HG02588 (cell line): ENCODE results near the gene TP53BP2.
"Not testable (repeated sequence)": the region's sequence is repeated elsewhere in the genome, so short reads cannot be mapped to it uniquely, and the experiment has no call there.

Experiments
- ATAC-seq: cut with Tn5 transposase; IDR thresholded peaks from one replicate; pipeline ENCODE4 v1.9.1; 2021; ENCODE audit warnings: mild to moderate bottlenecking, moderate library complexity; ENCODE audit not compliant: unreplicated experiment

Gene TP53BP2

DNA sequence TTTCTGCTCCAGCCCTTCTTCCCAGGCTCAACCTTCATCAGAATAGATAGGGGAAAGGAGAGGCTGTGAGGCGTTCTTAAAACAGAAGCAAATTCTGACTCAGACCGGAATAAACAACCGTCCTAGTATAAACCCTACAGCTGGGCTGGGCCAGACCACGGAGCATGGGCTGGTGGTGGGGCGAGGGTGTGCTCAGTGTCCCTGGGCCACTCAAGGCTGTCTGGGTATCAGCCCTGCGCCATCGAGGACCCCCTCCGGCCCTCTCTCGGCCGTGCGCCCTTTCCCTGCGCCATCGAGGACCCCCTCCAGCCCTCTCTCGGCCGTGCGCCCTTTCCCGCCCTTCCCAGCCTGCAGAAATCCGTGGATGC, 97.4 kb downstream of the TP53BP2 start:
- no peak for ATAC-seq

DNA sequence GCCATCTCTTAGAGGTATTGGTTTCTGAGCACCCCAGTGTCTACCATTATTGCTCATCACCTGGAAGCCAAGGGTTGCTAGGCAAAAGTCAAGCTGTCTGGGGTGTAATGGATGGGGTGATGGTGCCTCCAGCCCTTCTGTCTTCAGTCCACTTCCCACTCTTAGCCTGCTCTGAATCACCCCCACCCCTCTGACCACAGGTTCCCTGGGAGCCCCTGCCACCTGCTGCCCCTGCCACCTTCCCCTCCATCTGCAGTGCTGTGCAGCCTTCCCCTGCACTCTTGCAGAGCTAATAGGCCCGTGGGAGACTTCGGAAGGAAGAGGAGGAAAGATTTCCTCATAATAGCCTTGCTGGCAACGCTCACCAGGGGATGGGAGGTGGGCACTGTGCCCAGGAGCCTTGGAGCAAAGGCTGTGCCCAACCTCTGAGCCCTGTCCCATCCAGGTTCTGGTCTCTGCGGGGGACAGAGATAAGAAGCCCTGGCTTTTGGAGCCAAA, 97.9 kb downstream of the TP53BP2 start:
- no peak for ATAC-seq

DNA sequence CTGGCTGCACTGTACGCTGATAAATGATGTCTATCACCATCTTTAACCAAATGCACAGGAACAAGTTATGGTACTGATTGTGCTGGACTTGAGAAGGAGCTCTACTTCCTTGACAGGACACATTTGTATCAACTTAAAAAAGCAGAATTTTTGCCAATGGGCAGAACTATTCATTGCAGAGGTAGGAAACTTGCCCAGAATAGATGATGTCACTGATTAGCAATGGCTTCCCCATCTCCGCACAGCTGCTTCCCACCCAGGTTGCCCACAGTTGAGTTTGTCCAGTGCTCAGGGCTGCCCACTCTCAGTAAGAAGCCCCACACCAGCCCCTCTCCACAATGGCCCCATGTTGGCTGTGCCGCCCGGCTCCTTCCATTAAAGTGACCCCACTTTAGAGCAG, 100.0 kb downstream of the TP53BP2 start:
- ATAC-seq: no peak

DNA sequence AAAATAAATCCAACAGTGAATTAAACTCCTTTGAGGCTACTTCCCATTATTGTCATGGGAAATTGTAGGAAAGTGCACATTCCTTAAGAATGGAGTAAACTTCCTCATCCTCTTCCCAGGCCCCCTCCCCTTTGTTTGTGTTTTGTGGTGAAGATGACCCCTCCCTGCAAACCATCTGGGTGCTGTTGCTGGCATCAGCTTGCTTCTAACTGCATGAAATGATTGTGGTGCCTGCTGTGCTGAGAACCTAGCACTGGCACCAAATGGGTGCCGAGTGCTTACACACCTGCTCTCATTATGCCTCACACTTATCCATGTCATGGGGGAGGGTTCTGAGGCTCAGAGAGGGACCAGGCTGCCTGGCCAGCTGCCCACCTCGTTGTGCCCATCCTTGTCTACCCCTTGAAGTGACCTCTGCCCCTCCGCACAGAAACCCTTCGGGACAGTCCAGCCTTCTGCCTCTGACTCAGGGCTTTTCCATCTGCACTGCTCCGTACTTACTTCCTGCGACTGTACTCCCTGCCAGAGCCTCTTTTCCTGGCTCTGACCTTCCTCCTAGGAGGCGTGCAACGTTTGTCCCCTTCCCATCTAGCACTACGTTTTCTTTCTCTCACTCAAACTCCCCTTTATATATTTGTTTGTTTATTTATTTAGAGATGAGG, 102.8 kb downstream of the TP53BP2 start:
- ATAC-seq: no peak

DNA sequence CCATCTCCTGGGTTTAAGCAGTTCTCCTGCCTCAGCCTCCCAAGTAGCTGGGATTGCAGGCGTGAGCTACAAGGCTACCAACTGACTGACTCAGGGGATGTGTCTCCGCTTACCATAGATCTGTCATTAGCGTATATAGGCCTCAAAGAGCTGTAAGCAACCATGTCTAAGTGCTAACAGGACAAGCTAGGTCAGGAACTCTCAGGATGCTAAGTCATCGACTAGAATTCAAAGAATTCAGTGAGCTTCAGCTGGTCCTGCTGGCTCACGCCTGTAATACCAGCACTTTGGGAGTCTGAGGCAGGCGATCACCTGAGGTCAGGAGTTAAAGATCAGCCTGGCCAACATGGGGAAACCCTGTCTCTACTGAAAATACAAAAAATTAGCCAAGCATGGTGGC, 103.9 kb downstream of the TP53BP2 start:
- no peak for ATAC-seq

DNA sequence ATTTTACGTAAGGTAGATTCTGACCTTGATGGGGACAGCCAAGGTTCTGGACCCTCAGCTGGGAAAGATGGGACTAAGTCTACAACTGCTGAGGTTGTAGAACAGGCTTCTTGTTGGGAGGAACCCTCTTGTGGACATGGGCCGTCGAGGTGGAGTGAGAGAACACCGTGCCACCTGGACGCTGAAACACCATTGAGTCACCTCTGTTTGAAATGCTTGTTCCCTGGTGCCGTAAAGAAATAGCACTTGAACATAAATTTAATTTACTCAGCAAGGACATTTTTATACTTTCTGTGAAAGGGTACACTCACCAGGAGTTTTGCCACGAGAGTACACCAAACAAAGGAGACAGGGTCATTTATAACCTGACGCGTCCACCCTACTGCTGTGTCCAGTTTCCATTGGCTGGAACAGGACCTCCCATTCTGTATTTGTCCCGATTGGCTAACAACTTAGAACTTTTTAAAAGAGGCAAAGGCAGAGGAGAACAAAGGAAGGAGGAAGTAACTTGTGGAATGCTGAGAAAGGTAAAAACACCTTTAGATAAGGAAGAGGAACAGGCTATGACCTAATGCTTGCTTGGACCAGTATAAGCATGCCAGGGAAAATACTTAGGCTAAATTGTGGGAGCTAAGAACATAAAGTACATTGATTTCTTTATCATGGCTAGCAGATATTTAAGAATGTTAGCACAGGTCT, 105.6 kb downstream of the TP53BP2 start:
- not testable (repeated sequence) for ATAC-seq

DNA sequence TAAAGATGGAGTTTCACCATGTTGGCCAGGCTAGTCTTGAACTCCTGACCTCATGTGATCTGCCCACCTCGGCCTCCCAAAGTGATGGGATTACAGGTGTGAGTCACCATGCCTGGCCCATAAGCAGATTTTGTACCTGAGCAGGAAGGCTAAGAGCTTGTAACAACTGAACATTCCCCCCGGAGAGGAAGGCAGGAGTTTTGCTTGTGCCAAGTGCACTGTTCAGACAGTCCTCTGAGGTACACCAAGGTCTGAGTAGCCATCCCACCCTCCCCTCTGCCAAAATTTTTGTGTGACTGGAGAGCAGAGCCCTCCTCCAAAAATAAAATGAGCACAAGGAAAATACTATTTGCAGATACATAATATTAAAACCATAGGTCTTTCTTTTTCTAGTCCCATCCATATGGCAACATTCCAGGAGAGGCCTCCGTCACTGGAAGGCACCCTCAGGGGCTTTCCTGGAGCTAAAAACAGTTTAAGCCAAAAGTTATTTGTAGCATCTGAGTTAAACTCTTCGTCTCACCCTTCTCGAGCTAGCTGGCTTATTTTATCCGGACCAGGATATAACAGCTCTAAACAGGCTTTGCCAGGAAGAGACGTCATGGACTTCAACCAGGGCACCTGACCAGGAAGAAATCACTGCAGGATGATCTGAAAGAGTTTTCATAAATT, 106.2 kb downstream of the TP53BP2 start:
- ATAC-seq: no peak

DNA sequence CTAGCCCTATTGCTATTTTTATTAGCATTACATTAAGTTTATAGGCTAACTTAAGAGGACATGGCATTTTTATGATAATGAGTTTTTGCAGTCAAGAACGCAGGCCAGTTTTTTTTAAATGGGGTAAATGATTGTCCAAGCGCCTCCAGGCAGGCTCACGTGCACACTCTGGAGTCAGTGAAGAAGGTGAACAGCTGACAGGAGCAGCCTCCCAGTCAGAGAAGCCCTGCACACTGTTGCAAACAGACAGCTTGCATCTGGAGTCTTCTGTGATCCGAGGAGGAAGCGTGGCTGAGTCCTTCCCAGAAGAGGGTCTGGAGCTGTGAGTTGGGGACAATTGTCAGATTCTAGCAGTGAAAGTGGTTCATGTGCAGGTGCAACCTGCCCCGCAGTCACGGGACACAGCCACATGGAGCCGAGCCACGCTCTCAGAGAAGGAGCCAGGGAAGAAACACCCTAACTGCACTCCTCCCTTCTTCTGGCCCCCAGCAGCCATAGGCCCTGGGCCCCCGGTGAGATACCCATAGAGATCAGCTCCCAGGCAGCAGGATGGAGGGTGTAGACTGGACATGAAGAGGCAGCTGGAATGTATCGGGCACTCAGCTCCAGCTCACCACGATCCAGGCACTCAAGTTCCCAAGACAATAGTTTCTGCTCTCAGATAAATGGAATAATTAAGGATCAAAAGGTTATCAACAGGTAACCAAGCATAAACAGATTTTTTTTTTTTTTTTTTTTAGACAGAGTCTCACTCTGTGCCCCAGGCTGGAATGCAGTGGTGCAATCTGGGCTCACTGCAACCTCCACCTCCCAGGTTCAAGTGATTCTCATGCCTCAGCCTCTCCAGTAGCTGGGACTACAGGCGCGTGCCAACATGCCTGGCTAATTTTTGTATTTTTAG, 107.0 kb downstream of the TP53BP2 start:
- no peak for ATAC-seq

DNA sequence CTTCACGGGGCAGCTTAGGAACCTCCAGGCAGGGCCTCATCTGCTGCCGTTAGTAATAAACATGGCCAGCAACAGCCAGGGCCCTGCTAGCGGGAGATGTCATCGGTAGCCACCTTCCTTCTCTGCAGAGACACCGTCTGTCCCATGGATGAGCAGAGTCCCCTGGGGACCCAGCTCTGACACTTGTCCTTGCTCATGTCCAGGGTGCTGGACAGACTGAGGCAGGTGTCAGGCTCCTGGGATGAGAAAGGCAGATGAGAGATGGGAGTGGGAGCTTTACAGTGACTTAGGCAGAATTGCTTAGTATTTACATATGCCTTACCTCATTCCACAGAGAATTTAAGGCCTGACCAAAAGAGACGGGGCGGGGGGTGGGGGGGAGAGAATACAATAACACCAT, 108.4 kb downstream of the TP53BP2 start:
- ATAC-seq: no peak

DNA sequence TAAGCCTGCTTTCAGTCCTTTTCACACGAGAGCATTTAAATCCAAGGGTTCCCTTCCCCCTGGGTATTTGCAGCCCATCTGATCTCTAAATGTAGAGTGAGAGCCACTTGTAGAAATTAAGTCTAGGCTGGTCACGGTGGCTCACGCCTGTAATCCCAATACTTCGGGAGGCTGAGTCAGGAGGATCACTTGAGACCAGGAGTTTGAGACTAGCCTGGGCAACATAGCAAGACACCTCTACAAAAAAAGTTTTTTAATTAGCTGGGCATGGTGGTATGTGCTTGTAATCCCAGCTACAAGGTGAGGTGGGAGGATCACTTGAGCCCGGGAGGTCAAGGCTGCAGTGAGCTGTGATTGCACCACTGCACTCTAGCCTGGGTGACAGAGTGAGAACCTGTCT, 109.1 kb downstream of the TP53BP2 start:
- not testable (repeated sequence) for ATAC-seq

DNA sequence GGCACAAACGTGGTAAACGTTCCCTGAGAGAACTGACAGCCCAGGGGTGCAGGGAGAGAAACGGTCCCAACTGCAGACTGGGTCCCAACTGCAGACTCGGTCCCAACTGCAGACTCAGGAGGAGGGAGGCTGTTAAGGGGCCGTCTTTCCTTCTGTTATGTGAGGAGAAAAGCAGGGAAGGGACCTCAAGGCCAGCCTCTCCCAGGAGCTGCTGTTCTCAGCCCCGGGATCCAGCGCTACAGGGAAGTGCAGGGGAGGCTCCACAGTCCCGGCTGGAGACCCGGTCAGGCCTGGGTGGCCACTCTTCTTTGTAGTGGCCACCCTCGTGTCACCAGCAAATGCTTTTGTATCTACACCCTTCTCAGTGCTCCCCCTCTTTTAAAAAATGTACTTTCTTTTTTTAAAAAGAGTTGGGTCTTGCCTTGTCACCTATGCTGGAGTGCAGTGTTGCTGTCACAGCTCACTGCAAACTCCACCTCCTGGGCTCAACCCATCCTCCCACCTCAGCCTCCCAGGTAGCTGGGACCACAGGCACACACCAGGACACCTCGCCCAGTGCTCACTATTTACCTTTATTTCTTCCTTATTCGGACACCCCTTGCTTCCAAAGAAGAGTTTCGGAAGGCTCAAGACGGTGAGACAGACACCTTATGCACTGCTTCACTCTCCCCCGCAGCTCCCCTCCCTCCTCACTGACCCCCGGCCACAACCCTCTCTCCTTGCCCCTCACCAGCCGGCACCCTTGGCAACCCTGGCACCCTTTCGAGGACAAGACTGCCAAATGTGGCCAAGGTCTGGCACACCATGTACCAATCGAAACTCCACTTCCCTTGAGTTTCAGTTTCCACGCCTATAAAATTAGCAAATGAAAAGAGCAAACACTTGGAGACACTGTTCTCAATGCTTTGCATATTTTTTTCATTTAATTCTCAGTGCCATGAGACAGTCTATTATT, 111.6 kb downstream of the TP53BP2 start:
- ATAC-seq: no peak

DNA sequence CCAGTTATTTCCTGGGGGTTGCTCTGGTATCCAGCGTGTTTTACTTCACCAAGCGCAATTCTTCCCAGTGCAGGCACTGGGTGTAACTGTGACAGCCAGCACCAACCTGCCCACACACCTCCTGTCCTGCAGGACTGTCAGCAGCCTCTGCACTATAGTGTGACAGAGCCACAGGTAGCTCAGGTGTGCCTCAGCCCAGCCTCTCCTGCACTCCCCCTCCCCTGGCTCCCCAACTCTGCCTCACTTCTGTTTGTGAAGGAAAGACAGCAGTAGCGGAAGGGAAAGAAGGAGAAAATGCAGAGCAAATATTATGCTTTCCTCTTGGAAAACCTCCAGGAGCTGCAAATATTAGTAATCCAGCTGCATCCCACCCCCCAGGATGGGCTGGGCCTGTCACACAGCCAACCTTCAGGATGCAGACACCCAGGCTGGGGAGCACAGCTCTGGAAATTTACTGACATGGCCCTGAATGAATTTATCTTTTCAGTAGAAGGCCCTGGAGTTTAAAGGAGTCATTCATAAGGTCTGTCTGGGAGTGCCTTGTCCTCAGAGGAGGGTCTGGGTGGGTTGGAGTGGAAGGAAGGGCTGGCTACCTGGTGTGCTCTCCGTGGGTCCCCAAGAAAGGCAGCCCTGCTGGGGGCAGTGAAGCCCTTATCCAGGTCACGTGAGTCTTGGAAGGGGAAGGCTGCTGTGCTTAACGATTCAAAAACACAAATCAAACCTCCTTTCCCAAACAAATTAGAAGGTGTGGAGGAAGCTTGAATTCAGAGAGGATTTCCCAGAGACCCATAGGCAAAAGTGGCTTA, 112.6 kb downstream of the TP53BP2 start:
- ATAC-seq: no peak

DNA sequence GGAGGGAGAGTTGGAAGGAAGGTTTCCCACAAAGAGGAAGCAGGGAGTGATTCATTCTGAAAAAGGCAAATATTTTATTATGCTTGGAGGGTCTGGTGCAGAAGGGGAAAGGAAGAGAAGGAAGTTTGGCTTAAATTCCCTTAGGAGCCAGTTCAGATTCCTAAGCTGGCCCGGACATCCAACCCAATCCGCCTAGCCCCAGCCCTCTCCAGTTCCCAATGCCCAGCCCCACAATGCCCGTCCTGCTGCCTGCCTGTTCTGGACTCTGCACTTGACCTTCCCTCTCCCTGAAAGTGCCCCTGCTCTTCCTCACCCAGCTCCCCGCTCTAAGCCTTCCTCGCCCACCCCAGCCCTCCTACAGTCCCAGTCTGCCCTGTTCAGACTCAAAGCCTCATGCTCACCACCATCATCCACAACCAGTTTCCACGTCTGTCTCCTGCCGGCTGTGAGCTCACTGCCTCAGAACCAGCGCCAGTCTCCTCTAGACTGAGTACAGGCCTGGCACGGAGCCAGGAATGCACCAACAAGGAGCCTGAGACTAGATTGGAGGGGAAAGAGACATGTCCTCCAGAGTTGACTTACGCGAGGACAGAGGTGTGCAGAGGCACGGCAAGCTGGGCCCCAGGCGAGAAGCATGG, 114.5 kb downstream of the TP53BP2 start:
- ATAC-seq: no peak

DNA sequence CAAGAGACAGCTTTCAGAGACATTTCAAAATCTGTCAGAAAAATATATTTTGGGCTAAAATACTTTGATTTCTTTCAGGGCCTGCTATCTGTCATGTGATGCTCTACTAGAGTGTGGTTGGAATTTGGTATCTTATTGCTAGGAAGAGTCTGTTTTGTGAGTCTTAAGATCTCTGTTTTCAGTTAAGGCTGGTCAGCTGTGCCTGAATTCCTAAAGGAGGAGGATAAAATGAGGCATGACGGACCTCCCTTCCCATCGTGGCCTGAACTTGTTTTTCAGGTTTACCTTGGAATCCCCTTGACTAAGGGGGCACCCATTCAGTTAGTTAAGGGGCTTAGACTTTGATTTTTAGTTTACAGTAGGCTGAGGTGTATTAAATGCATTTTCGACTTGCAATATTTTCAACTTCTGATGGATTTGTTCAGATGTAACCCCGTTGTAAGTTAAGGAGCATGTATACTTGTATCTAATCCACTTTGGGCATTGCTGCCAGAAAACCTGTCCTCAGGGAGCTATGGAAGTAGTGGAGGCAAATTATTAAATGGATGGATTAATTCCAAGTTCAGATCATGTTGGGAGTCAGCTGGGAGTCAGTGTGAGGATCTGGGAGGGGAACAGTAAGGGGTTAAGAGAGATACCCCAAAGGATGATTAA, 115.1 kb downstream of the TP53BP2 start:
- no peak for ATAC-seq

DNA sequence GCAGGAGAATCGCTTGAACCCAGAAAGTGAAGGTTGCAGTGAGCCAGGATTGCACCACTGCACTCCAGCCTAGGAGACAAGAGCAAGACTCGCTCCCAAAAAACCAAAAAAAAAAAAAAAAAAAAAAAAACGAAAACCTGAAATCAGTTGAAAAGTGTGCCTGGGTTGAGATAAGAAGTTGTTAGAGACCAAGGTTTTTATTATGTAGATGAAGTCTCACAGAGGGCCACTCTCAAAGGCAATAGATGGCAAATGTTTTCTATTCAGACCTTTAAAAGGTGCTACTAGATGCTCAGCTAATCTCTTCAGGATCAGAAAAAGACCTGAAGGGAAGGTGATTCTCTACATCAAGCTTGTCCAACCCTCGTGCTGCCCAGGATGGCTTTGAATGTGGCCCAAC, 115.8 kb downstream of the TP53BP2 start:
- ATAC-seq: no peak
